GM12878 (cell line): ENCODE measurements around the gene NFE2. TPM values are rescaled to one million over a fixed set of nuclear protein-coding genes. Genes with fewer than 3 reads are reported as not detected.

Experiments used
- ATAC-seq: fragments of 200-7000 bp; cut with Tn5 transposase; 3 replicates; pipeline ENCODE4 v1.9.1; 2020; ENCODE audit warnings: mild to moderate bottlenecking, moderate library complexity
- BruUV-seq: library from RNA; stranded (reverse); fragments of 400-500 nt; replicated peaks from 2 replicates; lab custom pipeline; 2021; lab: Mats Ljungman, UMichigan
- CTCF ChIA-PET: fragments of 300-600 bp; sonication (Branson Sonifier 250); formaldehyde crosslinking; extraction: SDS; loops from one replicate; lab custom pipeline; 2021; ENCODE audit warnings: inconsistent platforms; lab: Yijun Ruan, JAX
- POLR2A ChIA-PET: fragments of 350-600 bp; formaldehyde crosslinking; extraction: SDS; loops from one replicate; lab custom pipeline; 2021; ENCODE audit warnings: inconsistent platforms; lab: Charles Lee
- RAD21 ChIA-PET: fragments of 300-600 bp; sonication (Branson Sonifier 250); formaldehyde crosslinking; loops from one replicate; lab custom pipeline; 2023; ENCODE audit warnings: antibody characterized with exemption; ENCODE audit not compliant: unreplicated experiment; lab: Charles Lee
- SMC1A ChIA-PET: fragments of 300-600 bp; sonication (Branson Sonifier 250); formaldehyde crosslinking; loops from one replicate; lab custom pipeline; 2023; ENCODE audit not compliant: unreplicated experiment, uncharacterized antibody; lab: Charles Lee
- DNase-seq: peaks from one replicate; pipeline ENCODE4 v3.0.0-alpha.2; 2011; ENCODE audit warnings: low read depth, low spot score
- FAIRE-seq: peaks from 3 replicates; lab custom pipeline; 2011; peaks lifted over from hg19 to GRCh38; lab: Jason Lieb, UNC
- H2AFZ ChIP-seq: 2 replicates; pipeline ENCODE4 v1.6.0; 2011; ENCODE audit warnings: low read depth, low read length, control low read depth; ENCODE audit not compliant: control insufficient read depth
- H3K27ac ChIP-seq: 2 replicates; pipeline ENCODE4 v1.5.1; 2011; ENCODE audit warnings: control low read depth; ENCODE audit not compliant: control insufficient read depth, insufficient read depth
- H3K27me3 ChIP-seq, 2 experiments: replicated peaks in 1 of 2; 2 replicates each; pipeline versions ENCODE4 v1.6.0 to v1.6.1; 2011; ENCODE audit warnings: low read length in 1 of 2; ENCODE audit not compliant: control insufficient read depth in 2 of 2, insufficient read depth in 2 of 2
- H3K36me3 ChIP-seq, 2 experiments: 2 replicates each; pipeline ENCODE4 v1.5.1; 2011; ENCODE audit warnings: low read length in 1 of 2; ENCODE audit not compliant: control insufficient read depth in 2 of 2, insufficient read depth in 2 of 2
- H3K4me1 ChIP-seq: 2 replicates; pipeline ENCODE4 v1.6.1; 2011; ENCODE audit warnings: mild to moderate bottlenecking, low read length, moderate library complexity, mixed read lengths; ENCODE audit not compliant: control insufficient read depth, insufficient read depth
- H3K4me2 ChIP-seq: 2 replicates; pipeline ENCODE4 v1.6.0; 2011; ENCODE audit warnings: control low read depth; ENCODE audit not compliant: control insufficient read depth, insufficient read depth
- H3K4me3 ChIP-seq: fragments of 200-600 bp; sonication (generic); 2 replicates; pipeline ENCODE4 v1.5.1; 2016
- H3K79me2 ChIP-seq: 2 replicates; pipeline ENCODE4 v1.6.0; 2011; ENCODE audit warnings: low read length; ENCODE audit not compliant: control insufficient read depth, insufficient read depth
- H3K9ac ChIP-seq: 2 replicates; pipeline ENCODE4 v1.8.0; 2011; ENCODE audit warnings: low read length, control low read depth, mixed read lengths; ENCODE audit not compliant: control insufficient read depth, insufficient read depth
- H3K9me3 ChIP-seq: replicated peaks from 3 replicates; pipeline ENCODE4 v1.5.1; 2011; ENCODE audit warnings: mild to moderate bottlenecking, low read length; ENCODE audit not compliant: control insufficient read depth, insufficient read depth
- H4K20me1 ChIP-seq: 2 replicates; pipeline ENCODE4 v1.6.0; 2011; ENCODE audit not compliant: control insufficient read depth, insufficient read depth
- ATF7 ChIP-seq: fragments of 450-650 bp; IDR thresholded peaks from 2 replicates; pipeline ENCODE4 v1.6.1; 2016; ENCODE audit warnings: low read depth, mild to moderate bottlenecking
- HDGF ChIP-seq: fragments of 450-650 bp; IDR thresholded peaks from 2 replicates; pipeline ENCODE4 v1.6.1; 2016; ENCODE audit warnings: antibody characterized with exemption
- MTA2 ChIP-seq: fragments of 450-650 bp; IDR thresholded peaks from 2 replicates; pipeline ENCODE4 v1.6.1; 2016; ENCODE audit warnings: low read depth, mild to moderate bottlenecking, moderate library complexity
- TARDBP ChIP-seq: IDR thresholded peaks from 2 replicates; pipeline ENCODE4 v1.6.1; 2016; ENCODE audit warnings: borderline replicate concordance
- YBX1 ChIP-seq: fragments of 450-650 bp; IDR thresholded peaks from 2 replicates; pipeline ENCODE4 v1.6.1; 2016; ENCODE audit warnings: antibody characterized with exemption
- ZBTB40 ChIP-seq: fragments of 450-650 bp; IDR thresholded peaks from 2 replicates; pipeline ENCODE4 v1.6.1; 2016; ENCODE audit warnings: mild to moderate bottlenecking, moderate library complexity, borderline replicate concordance
- WGBS: methylation state at CpG from one replicate; pipeline ENCODE4 v1.1.6; 2016; ENCODE audit warnings: low lambda C conversion rate; ENCODE audit not compliant: insufficient replicate concordance, insufficient coverage; ENCODE audit errors: missing lambda C conversion rate; 5-methylcytosine and 5-hydroxymethylcytosine counted together
- in situ Hi-C: fragments of 300-500 bp; cut with MboI; formaldehyde crosslinking; loops from 9 replicates; pipeline ENCODE4 v1.14.3; 2018; ENCODE audit warnings: mixed read lengths
- intact Hi-C: fragments of 100-400 bp; cut with micrococcal nuclease; formaldehyde crosslinking; loops from one replicate; pipeline ENCODE4 v1.14.2; 2022; ENCODE audit not compliant: unreplicated experiment
- polyA plus RNA-seq, 11 experiments: library from polyadenylated mRNA; depleted of rRNA in 4 of 11; unstranded in 6 of 11; stranded (reverse) in 5 of 11; fragments of >200 nt; fragmentation: Nextera tagmentation in 4 of 11; fragmentation: Illumina TruSeq in 1 of 11; extraction: Ambion mirVana in 4 of 11; extraction: Trizol in 1 of 11; gene quantifications; 1 replicate in 1 of 11; 2 replicates in 10 of 11; pipeline versions ENCODE4 v1.2.1 to v1.2.3, GENCODE V29; 2011 to 2016; ENCODE audit warnings: inconsistent platforms in 2 of 11, missing spikeins in 2 of 11, low read depth in 1 of 11
- total RNA-seq, 4 experiments: library from RNA; depleted of rRNA in 3 of 4; stranded (reverse); fragments of >200 nt in 3 of 4; fragmentation: Illumina TruSeq in 1 of 4; extraction: Trizol in 1 of 4; gene quantifications; 2 replicates each; pipeline versions ENCODE4 v1.2.1 to v1.2.3, GENCODE V29; 2013 to 2021
- TF ChIP-seq, protein P1 (sequence below): fragments of 450-650 bp; IDR thresholded peaks from 2 replicates; pipeline ENCODE4 v1.6.1; 2018; ENCODE audit warnings: mild to moderate bottlenecking, low read depth, moderate library complexity; ENCODE audit not compliant: partially characterized antibody
- TF ChIP-seq, protein P2 (sequence below): fragments of 450-650 bp; IDR thresholded peaks from 2 replicates; pipeline ENCODE4 v1.6.1; 2017; ENCODE audit warnings: mild to moderate bottlenecking, moderate library complexity
- TF ChIP-seq, protein P3 (sequence below): fragments of 150-350 bp; IDR thresholded peaks from 2 replicates; pipeline ENCODE4 v1.6.1; 2014; ENCODE audit warnings: mild to moderate bottlenecking, low read depth, low read length

NFE2 gene
- total and polyA plus RNA-seq, 10 of the 15 experiments (the other 5 are each of a cell fraction or from before 2014, with no cell fraction given): 0.06 to 0.28 TPM; not detected in 8

GRCh38 chr12:54262403-54262925, 38.4 kb downstream of the NFE2 start:
- FAIRE-seq (no peak), ATAC-seq (no peak), DNase-seq (no peak)
- no TSS peak for BruUV-seq
- H3K4me1 ChIP-seq: peaks cover 17% of the 10 kb centered on the region
- H3K27me3 ChIP-seq: no peaks in the 10 kb centered on the region
- in situ Hi-C loops (no loop called here), intact Hi-C loops (no loop called here)
- SMC1A ChIA-PET: interaction anchor here (0.9 to 4.2 kb wide), 4 partner anchors 10 to 16 kb away, joined by 3 to 19 read pairs (median 4); no protein-coding TSS in a partner anchor
- H3K9ac ChIP-seq: no peak overlapping the region
- H4K20me1 ChIP-seq: no peaks in the 10 kb centered on the region
- H3K79me2 ChIP-seq: peaks cover 52% of the 10 kb centered on the region
- no peaks in the 10 kb centered on the region for H3K9me3 ChIP-seq
- RAD21 ChIA-PET: interaction anchor here (0.6 to 1.4 kb wide), 2 partner anchors 8 to 63 kb away, joined by 3 to 5 read pairs; partner anchors contain the start of gene COPZ1
- no peak overlapping the region for H3K27ac ChIP-seq
- H3K36me3 ChIP-seq: peaks cover 0 to 2% of the 10 kb centered on the region in 2 experiments; a peak in 2 of 4 replicates
- POLR2A ChIA-PET: interaction anchor here (0.5 to 2.0 kb wide), 5 partner anchors 10 to 1997 kb away, joined by 3 to 13 read pairs (median 9); partner anchors contain the start of genes CBX5 and HNRNPA1
- no peak overlapping the region for H3K4me3 ChIP-seq
- no peak overlapping the region for H2AFZ ChIP-seq
- WGBS: 93% methylated on average over 4 of the region's 4 CpGs
- H3K4me2 ChIP-seq: no peak overlapping the region
- CTCF ChIA-PET: interaction anchor here (0.7 to 4.7 kb wide), 9 partner anchors 8 to 118 kb away, joined by 3 to 41 read pairs (median 3); no protein-coding TSS in a partner anchor
- TF ChIP-seq MTA2: no peak
- TF ChIP-seq, protein P1, sequence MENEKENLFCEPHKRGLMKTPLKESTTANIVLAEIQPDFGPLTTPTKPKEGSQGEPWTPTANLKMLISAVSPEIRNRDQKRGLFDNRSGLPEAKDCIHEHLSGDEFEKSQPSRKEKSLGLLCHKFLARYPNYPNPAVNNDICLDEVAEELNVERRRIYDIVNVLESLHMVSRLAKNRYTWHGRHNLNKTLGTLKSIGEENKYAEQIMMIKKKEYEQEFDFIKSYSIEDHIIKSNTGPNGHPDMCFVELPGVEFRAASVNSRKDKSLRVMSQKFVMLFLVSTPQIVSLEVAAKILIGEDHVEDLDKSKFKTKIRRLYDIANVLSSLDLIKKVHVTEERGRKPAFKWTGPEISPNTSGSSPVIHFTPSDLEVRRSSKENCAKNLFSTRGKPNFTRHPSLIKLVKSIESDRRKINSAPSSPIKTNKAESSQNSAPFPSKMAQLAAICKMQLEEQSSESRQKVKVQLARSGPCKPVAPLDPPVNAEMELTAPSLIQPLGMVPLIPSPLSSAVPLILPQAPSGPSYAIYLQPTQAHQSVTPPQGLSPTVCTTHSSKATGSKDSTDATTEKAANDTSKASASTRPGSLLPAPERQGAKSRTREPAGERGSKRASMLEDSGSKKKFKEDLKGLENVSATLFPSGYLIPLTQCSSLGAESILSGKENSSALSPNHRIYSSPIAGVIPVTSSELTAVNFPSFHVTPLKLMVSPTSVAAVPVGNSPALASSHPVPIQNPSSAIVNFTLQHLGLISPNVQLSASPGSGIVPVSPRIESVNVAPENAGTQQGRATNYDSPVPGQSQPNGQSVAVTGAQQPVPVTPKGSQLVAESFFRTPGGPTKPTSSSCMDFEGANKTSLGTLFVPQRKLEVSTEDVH: no peak
- no peak for TF ChIP-seq TARDBP
- TF ChIP-seq, protein P2, sequence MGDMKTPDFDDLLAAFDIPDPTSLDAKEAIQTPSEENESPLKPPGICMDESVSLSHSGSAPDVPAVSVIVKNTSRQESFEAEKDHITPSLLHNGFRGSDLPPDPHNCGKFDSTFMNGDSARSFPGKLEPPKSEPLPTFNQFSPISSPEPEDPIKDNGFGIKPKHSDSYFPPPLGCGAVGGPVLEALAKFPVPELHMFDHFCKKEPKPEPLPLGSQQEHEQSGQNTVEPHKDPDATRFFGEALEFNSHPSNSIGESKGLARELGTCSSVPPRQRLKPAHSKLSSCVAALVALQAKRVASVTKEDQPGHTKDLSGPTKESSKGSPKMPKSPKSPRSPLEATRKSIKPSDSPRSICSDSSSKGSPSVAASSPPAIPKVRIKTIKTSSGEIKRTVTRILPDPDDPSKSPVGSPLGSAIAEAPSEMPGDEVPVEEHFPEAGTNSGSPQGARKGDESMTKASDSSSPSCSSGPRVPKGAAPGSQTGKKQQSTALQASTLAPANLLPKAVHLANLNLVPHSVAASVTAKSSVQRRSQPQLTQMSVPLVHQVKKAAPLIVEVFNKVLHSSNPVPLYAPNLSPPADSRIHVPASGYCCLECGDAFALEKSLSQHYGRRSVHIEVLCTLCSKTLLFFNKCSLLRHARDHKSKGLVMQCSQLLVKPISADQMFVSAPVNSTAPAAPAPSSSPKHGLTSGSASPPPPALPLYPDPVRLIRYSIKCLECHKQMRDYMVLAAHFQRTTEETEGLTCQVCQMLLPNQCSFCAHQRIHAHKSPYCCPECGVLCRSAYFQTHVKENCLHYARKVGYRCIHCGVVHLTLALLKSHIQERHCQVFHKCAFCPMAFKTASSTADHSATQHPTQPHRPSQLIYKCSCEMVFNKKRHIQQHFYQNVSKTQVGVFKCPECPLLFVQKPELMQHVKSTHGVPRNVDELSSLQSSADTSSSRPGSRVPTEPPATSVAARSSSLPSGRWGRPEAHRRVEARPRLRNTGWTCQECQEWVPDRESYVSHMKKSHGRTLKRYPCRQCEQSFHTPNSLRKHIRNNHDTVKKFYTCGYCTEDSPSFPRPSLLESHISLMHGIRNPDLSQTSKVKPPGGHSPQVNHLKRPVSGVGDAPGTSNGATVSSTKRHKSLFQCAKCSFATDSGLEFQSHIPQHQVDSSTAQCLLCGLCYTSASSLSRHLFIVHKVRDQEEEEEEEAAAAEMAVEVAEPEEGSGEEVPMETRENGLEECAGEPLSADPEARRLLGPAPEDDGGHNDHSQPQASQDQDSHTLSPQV: no peak
- TF ChIP-seq YBX1: no peak
- TF ChIP-seq ZBTB40: no peak
- TF ChIP-seq, protein P3, sequence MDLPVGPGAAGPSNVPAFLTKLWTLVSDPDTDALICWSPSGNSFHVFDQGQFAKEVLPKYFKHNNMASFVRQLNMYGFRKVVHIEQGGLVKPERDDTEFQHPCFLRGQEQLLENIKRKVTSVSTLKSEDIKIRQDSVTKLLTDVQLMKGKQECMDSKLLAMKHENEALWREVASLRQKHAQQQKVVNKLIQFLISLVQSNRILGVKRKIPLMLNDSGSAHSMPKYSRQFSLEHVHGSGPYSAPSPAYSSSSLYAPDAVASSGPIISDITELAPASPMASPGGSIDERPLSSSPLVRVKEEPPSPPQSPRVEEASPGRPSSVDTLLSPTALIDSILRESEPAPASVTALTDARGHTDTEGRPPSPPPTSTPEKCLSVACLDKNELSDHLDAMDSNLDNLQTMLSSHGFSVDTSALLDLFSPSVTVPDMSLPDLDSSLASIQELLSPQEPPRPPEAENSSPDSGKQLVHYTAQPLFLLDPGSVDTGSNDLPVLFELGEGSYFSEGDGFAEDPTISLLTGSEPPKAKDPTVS: no peak
- no peak for TF ChIP-seq ATF7
- TF ChIP-seq HDGF: no peak
